H1 (cell line): ENCODE measurements around the gene SLIT3. TPM values are rescaled to one million over a fixed set of nuclear protein-coding genes. Genes with fewer than 3 reads are reported as not detected.

ENCODE experiments used
- CTCF ChIA-PET: fragments of 300-600 bp; sonication (Branson Sonifier 250); formaldehyde crosslinking; loops from one replicate; lab custom pipeline; 2021; ENCODE audit not compliant: partially characterized antibody; lab: Charles Lee
- POLR2A ChIA-PET: fragments of 300-600 bp; sonication (Branson Sonifier 250); formaldehyde crosslinking; loops from one replicate; lab custom pipeline; 2021; ENCODE audit warnings: inconsistent platforms; ENCODE audit not compliant: partially characterized antibody; lab: Charles Lee
- DNase-seq, 2 experiments: peaks; one replicate each; pipeline versions ENCODE4 v3.0.0 to v3.0.0-alpha.2; 2010 to 2022; ENCODE audit warnings: low spot score in 2 of 2, low read depth in 1 of 2, mixed read lengths in 1 of 2
- FAIRE-seq: peaks from 2 replicates; lab custom pipeline; 2011; peaks lifted over from hg19 to GRCh38; lab: Jason Lieb, UNC
- H2AFZ ChIP-seq: 2 replicates; pipeline ENCODE4 v1.8.1; 2012; ENCODE audit warnings: low read length, inconsistent platforms
- H2AK5ac ChIP-seq: 2 replicates; pipeline ENCODE4 v1.6.1; 2013; ENCODE audit warnings: low read depth, low read length
- H2BK120ac ChIP-seq: replicated peaks from 2 replicates; pipeline ENCODE3; 2013; ENCODE audit warnings: low read depth, low read length, inconsistent platforms
- H2BK12ac ChIP-seq: 2 replicates; pipeline ENCODE4 v1.6.1; 2013; ENCODE audit warnings: low read depth, low read length
- H2BK15ac ChIP-seq: 2 replicates; pipeline ENCODE4 v1.6.1; 2013; ENCODE audit warnings: low read length
- H2BK20ac ChIP-seq: 2 replicates; pipeline ENCODE4 v1.6.1; 2013; ENCODE audit warnings: low read length
- H2BK5ac ChIP-seq: 2 replicates; pipeline ENCODE4 v1.6.1; 2013; ENCODE audit warnings: low read depth, low read length
- H3K14ac ChIP-seq: 2 replicates; pipeline ENCODE4 v1.6.1; 2013; ENCODE audit warnings: inconsistent platforms; ENCODE audit not compliant: insufficient read length
- H3K18ac ChIP-seq: 2 replicates; pipeline ENCODE4 v1.6.1; 2013; ENCODE audit warnings: low read length; ENCODE audit errors: extremely low read depth
- H3K23ac ChIP-seq: 2 replicates; pipeline ENCODE4 v1.6.1; 2013; ENCODE audit warnings: inconsistent platforms; ENCODE audit not compliant: insufficient read length
- H3K23me2 ChIP-seq: 2 replicates; pipeline ENCODE4 v1.6.1; 2013; ENCODE audit warnings: low read depth, low read length
- H3K27ac ChIP-seq: 2 replicates; pipeline ENCODE4 v1.6.1; 2011; ENCODE audit warnings: low read depth, low read length, inconsistent platforms
- H3K27me3 ChIP-seq, 4 experiments: replicated peaks in 1 of 4; 1 replicate in 1 of 4; 2 replicates in 3 of 4; pipeline versions ENCODE4 v1.6.1 to v1.8.1; 2011 to 2013; ENCODE audit warnings: low read length in 3 of 4, mild to moderate bottlenecking in 3 of 4, inconsistent platforms in 2 of 4, mixed read lengths in 2 of 4, moderate library complexity in 1 of 4; ENCODE audit not compliant: control insufficient read depth in 3 of 4, insufficient read depth in 3 of 4; ENCODE audit errors: extremely low read depth in 1 of 4
- H3K36me3 ChIP-seq, 4 experiments: 2 replicates each; pipeline versions ENCODE4 v1.6.1 to v1.8.1; 2011 to 2013; ENCODE audit warnings: mild to moderate bottlenecking in 4 of 4, low read length in 3 of 4, moderate library complexity in 2 of 4, control low read depth in 1 of 4, inconsistent platforms in 1 of 4; ENCODE audit not compliant: insufficient read depth in 4 of 4, control insufficient read depth in 2 of 4
- H3K4ac ChIP-seq: replicated peaks from 2 replicates; pipeline ENCODE3; 2013; ENCODE audit warnings: low read length, low read depth, mixed read lengths, inconsistent platforms; ENCODE audit not compliant: insufficient read length
- H3K4me1 ChIP-seq, 4 experiments: replicated peaks in 1 of 4; 1 replicate in 1 of 4; 2 replicates in 3 of 4; pipeline versions ENCODE4 v1.6.1 to v1.8.1; 2011 to 2013; ENCODE audit warnings: low read length in 3 of 4, inconsistent platforms in 2 of 4, mixed read lengths in 1 of 4; ENCODE audit not compliant: insufficient read depth in 4 of 4, control insufficient read depth in 3 of 4
- H3K4me2 ChIP-seq, 2 experiments: 2 replicates each; pipeline versions ENCODE4 v1.6.1 to v1.8.1; 2011 to 2013; ENCODE audit warnings: low read depth in 2 of 2, low read length in 2 of 2, control low read depth in 1 of 2, inconsistent platforms in 1 of 2, mild to moderate bottlenecking in 1 of 2; ENCODE audit not compliant: insufficient read depth in 1 of 2
- H3K4me3 ChIP-seq, 4 experiments: fragments of 200-600, 300-600 bp in 1 of 4; sonication (generic), shearing (Covaris generic), sonication (Bioruptor Twin) in 1 of 4; 2 replicates each; pipeline versions ENCODE4 v1.5.1 to v1.8.1; 2011 to 2016; ENCODE audit warnings: low read length in 4 of 4, low read depth in 3 of 4, control low read depth in 2 of 4, inconsistent platforms in 2 of 4, mild to moderate bottlenecking in 2 of 4, mixed read lengths in 1 of 4, moderate library complexity in 1 of 4; ENCODE audit not compliant: insufficient read depth in 2 of 4; ENCODE audit errors: extremely low read depth in 1 of 4
- H3K56ac ChIP-seq: replicated peaks from 2 replicates; pipeline ENCODE3; 2013; ENCODE audit warnings: low read depth, mild to moderate bottlenecking, mixed read lengths, low read length, inconsistent platforms; ENCODE audit not compliant: insufficient read length
- H3K79me1 ChIP-seq: 2 replicates; pipeline ENCODE4 v1.6.1; 2013; ENCODE audit warnings: low read depth, low read length, control low read depth
- H3K79me2 ChIP-seq, 2 experiments: 2 replicates each; pipeline versions ENCODE4 v1.6.1 to v1.8.1; 2012 to 2013; ENCODE audit warnings: low read length in 2 of 2, mild to moderate bottlenecking in 2 of 2, inconsistent platforms in 1 of 2; ENCODE audit not compliant: insufficient read depth in 2 of 2, control insufficient read depth in 1 of 2
- H3K9ac ChIP-seq, 4 experiments: replicated peaks in 1 of 4; 1 replicate in 1 of 4; 2 replicates in 3 of 4; pipeline versions ENCODE4 v1.6.1 to v1.8.1; 2011 to 2013; ENCODE audit warnings: low read depth in 3 of 4, low read length in 3 of 4, control low read depth in 2 of 4, mild to moderate bottlenecking in 2 of 4, moderate library complexity in 2 of 4, inconsistent platforms in 1 of 4; ENCODE audit errors: extremely low read depth in 1 of 4
- H3K9me3 ChIP-seq, 2 experiments: 2 replicates each; pipeline versions ENCODE4 v1.6.1 to v1.8.1; 2012 to 2013; ENCODE audit warnings: mild to moderate bottlenecking in 2 of 2, moderate library complexity in 2 of 2, control low read depth in 1 of 2, inconsistent platforms in 1 of 2, low read depth in 1 of 2, low read length in 1 of 2, mixed read lengths in 1 of 2; ENCODE audit not compliant: insufficient read depth in 2 of 2
- H4K20me1 ChIP-seq, 2 experiments: replicated peaks in 1 of 2; 2 replicates each; pipeline versions ENCODE3 to v1.8.1; 2011 to 2013; ENCODE audit warnings: inconsistent platforms in 2 of 2, low read length in 2 of 2, mild to moderate bottlenecking in 1 of 2; ENCODE audit not compliant: insufficient read depth in 2 of 2, control insufficient read depth in 1 of 2
- H4K5ac ChIP-seq: 2 replicates; pipeline ENCODE4 v1.6.1; 2013; ENCODE audit warnings: low read length, low read depth, mixed read lengths, inconsistent platforms; ENCODE audit not compliant: insufficient read length
- H4K8ac ChIP-seq: 2 replicates; pipeline ENCODE4 v1.8.0; 2013; ENCODE audit warnings: mild to moderate bottlenecking, moderate library complexity, low read length, inconsistent platforms; ENCODE audit not compliant: insufficient read depth; ENCODE audit errors: extremely low read depth
- H4K91ac ChIP-seq: replicated peaks from 2 replicates; pipeline ENCODE3; 2013; ENCODE audit warnings: low read length, mixed read lengths, inconsistent platforms; ENCODE audit not compliant: insufficient read length
- CEBPB ChIP-seq: IDR thresholded peaks from 2 replicates; pipeline ENCODE4 v1.6.1; 2012; ENCODE audit warnings: low read depth, low read length
- CHD1 ChIP-seq: IDR thresholded peaks from 2 replicates; pipeline ENCODE4 v1.6.1; 2012; ENCODE audit warnings: low read depth, low read length, improper control_type of control experiment
- E2F6 ChIP-seq: IDR thresholded peaks from 2 replicates; pipeline ENCODE4 v1.6.1; 2012; ENCODE audit warnings: inconsistent platforms
- HDAC6 ChIP-seq: IDR thresholded peaks from one replicate; pipeline ENCODE4 v1.7.1; 2012; ENCODE audit warnings: low read depth, mild to moderate bottlenecking, inconsistent platforms, low read length, moderate library complexity
- JUN ChIP-seq: IDR thresholded peaks from 2 replicates; pipeline ENCODE4 v1.6.1; 2011; ENCODE audit warnings: low read depth, mild to moderate bottlenecking, improper control_type of control experiment, low read length
- KDM4A ChIP-seq: IDR thresholded peaks from one replicate; pipeline ENCODE4 v1.7.1; 2012; ENCODE audit warnings: low read depth, mild to moderate bottlenecking, moderate library complexity, low read length, inconsistent platforms; ENCODE audit not compliant: severe bottlenecking
- POLR2AphosphoS5 ChIP-seq: IDR thresholded peaks from 2 replicates; pipeline ENCODE4 v1.6.1; 2011; ENCODE audit warnings: low read depth, low read length
- RAD21 ChIP-seq, 2 experiments: IDR thresholded peaks in 1 of 2; conservative IDR thresholded peaks in 1 of 2; 2 replicates each; pipeline ENCODE4 v1.6.1; 2011; ENCODE audit warnings: low read depth in 2 of 2, low read length in 2 of 2, improper control_type of control experiment in 1 of 2, inconsistent platforms in 1 of 2, mild to moderate bottlenecking in 1 of 2, moderate library complexity in 1 of 2
- RBBP5 ChIP-seq: IDR thresholded peaks from 2 replicates; pipeline ENCODE4 v1.7.1; 2012; ENCODE audit warnings: low read depth, mild to moderate bottlenecking, inconsistent platforms, low read length, moderate library complexity, borderline replicate concordance
- RFX5 ChIP-seq: IDR thresholded peaks from 2 replicates; pipeline ENCODE4 v1.6.1; 2011; ENCODE audit warnings: low read depth, low read length, improper control_type of control experiment, borderline replicate concordance
- RXRA ChIP-seq: IDR thresholded peaks from 2 replicates; pipeline ENCODE4 v1.6.1; 2011; ENCODE audit warnings: low read depth, mild to moderate bottlenecking, low read length, moderate library complexity; ENCODE audit not compliant: insufficient read depth
- SIRT6 ChIP-seq: IDR thresholded peaks from one replicate; pipeline ENCODE4 v1.7.1; 2012; ENCODE audit warnings: low read length, inconsistent platforms
- SP1 ChIP-seq: IDR thresholded peaks from 2 replicates; pipeline ENCODE4 v1.6.1; 2011; ENCODE audit warnings: low read depth, low read length
- WGBS, 2 experiments: shearing (Covaris generic) in 1 of 2; methylation state at CpG; one replicate each; pipeline versions ENCODE4 v1.1.6 to v1.1.7; 2013 to 2015; ENCODE audit warnings: low lambda C conversion rate in 2 of 2, mixed read lengths in 2 of 2, inconsistent platforms in 1 of 2, low coverage in 1 of 2, missing lambda C conversion rate in 1 of 2; ENCODE audit not compliant: insufficient replicate concordance in 2 of 2, insufficient coverage in 1 of 2, insufficient read length in 1 of 2; ENCODE audit errors: extremely low coverage in 1 of 2, missing lambda C conversion rate in 1 of 2; 5-methylcytosine and 5-hydroxymethylcytosine counted together
- polyA plus RNA-seq, 7 experiments: library from polyadenylated mRNA; depleted of rRNA in 3 of 7; stranded (reverse) in 5 of 7; unstranded in 2 of 7; fragments of >200 nt in 5 of 7; fragments of 200-250 nt in 2 of 7; gene quantifications; 1 replicate in 5 of 7; 2 replicates in 1 of 7; 4 replicates in 1 of 7; pipeline versions ENCODE4 v1.2.1 to v1.2.3, GENCODE V29; 2011 to 2013; ENCODE audit warnings: missing spikeins in 2 of 7, mixed read lengths in 2 of 7
- total RNA-seq: library from RNA; stranded (reverse); fragmentation: NEBNext Ultra II Directional; extraction: Animal tissue kit (Norgen Biotek cat#: 25700); gene quantifications from 2 replicates; pipeline ENCODE4 v1.2.1, GENCODE V29; 2021

Gene SLIT3
- total and polyA plus RNA-seq, 2 of the 8 experiments (the other 6 are each of a cell fraction or from before 2014, with no cell fraction given): 1.1 to 1.2 TPM

DNA sequence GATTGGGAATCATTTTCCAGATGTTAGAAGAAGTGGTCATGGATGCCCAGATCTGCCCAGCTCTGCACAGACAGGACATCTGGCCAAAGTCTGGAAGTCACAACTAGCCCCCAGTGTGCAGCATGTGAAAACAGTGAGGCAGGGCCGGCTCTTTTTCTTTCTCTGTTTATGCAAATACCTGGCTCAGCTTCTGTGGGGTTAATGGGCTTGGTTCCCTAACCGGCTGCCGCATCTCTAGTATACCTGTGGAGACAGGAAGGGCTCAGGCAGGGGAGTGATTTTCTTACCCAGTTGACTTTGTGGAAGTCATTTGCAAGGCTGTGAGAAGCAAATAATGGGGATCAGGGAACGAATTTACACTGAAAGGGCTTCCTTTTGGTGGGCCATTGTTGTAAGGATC lies 467.0 kb downstream of the SLIT3 start:
- Histone ChIP-seq H4K8ac (no peak overlapping the region), H2BK120ac (no peak overlapping the region), H4K20me1 (peaks cover 1 to 2% of the 10 kb centered on the region in 2 experiments), H2AK5ac (no peak overlapping the region), H3K79me2 (no peaks in the 10 kb centered on the region), H3K4ac (no peak overlapping the region), H3K23ac (no peak overlapping the region), H2AFZ (no peak overlapping the region), H3K27me3 (peaks cover 20 to 65% (median 53%) of the 10 kb centered on the region in 4 experiments), H4K91ac (no peak overlapping the region), H2BK5ac (no peak overlapping the region), H3K23me2 (no peaks in the 10 kb centered on the region), H3K79me1 (no peaks in the 10 kb centered on the region), H2BK20ac (no peak overlapping the region), H3K18ac (no peak overlapping the region), H2BK15ac (no peak overlapping the region), H3K27ac (no peak overlapping the region), H3K56ac (no peak overlapping the region), H3K36me3 (no peaks in the 10 kb centered on the region), H3K4me2 (peak overlapping the region in 1 of 2 experiments; percentile 38; a peak in 1 of 4 replicates), H3K4me1 (peaks cover 0 to 11% (median 5%) of the 10 kb centered on the region in 4 experiments; a peak in 4 of 7 replicates), H3K9me3 (no peaks in the 10 kb centered on the region), H2BK12ac (no peak overlapping the region), H4K5ac (no peak overlapping the region), H3K9ac (no peak overlapping the region), H3K14ac (no peak overlapping the region), H3K4me3 (no peak overlapping the region)
- peak; percentile 25 to 55 for DNase-seq
- peak; percentile 82 for FAIRE-seq
- ChIA-PET CTCF (no interaction called here), POLR2A (no interaction called here)
- WGBS, 2 experiments: 2% methylated on average over 4 of the region's 4 CpGs; no CpG with 5 or more reads in 1 of the 2 experiments
- TF ChIP-seq KDM4A (no peak), RBBP5 (no peak), E2F6 (no peak), CEBPB (no peak), CHD1 (no peak), SP1 (0 out of 2 replicates have a peak, but pooled peaks have one; percentile 29), RFX5 (no peak), RXRA (0 out of 2 replicates have a peak, but pooled peaks have one; percentile 71), SIRT6 (no peak), JUN (no peak), HDAC6 (no peak), POLR2AphosphoS5 (peak; percentile 92), RAD21 (IDR thresholded peaks at IDR 0.05 in 1 of 2, conservative IDR thresholded peaks at IDR 0.05 in 1 of 2; ENCODE audit: low read depth in 2 of 2, low read length in 2 of 2) (no peak; a peak in 1 of 4 replicates)
